HG03060 (cell line): ENCODE results near the gene TMEM38B.

Experiments used
- ATAC-seq: cut with Tn5 transposase; IDR thresholded peaks from one replicate; pipeline ENCODE4 v1.9.1; 2021; ENCODE audit warnings: low read depth, moderate number of reproducible peaks; ENCODE audit not compliant: unreplicated experiment

TMEM38B gene

GRCh38 chr9:105694190-105694847, at the start of gene TMEM38B:
TMEM38B (plus strand) TSS chr9:105694541; CDS start chr9:105694661, 120 bp downstream.
- ATAC-seq: peak; percentile 29

GRCh38 chr9:105646879-105647594, 47.3 kb upstream of the TMEM38B start:
- ATAC-seq: no peak

- ATAC-seq: no peak
Observed at GRCh38 chr9:105647595-105648349, 46.6 kb upstream of the TMEM38B start.

- no peak for ATAC-seq
Observed at GRCh38 chr9:105651806-105652205, 42.5 kb upstream of the TMEM38B start.

GRCh38 chr9:105656131-105656921, 38.0 kb upstream of the TMEM38B start:
- ATAC-seq: no peak

- no peak for ATAC-seq
Observed at GRCh38 chr9:105658351-105658750, 36.0 kb upstream of the TMEM38B start.

GRCh38 chr9:105661011-105661410, 33.3 kb upstream of the TMEM38B start:
- no peak for ATAC-seq

- peak; percentile 84 for ATAC-seq
Observed at GRCh38 chr9:105662184-105663104, 31.9 kb upstream of the TMEM38B start, which contains the start of gene TAL2. TAL2 (plus strand) TSS chr9:105662457; CDS start chr9:105662497, 40 bp downstream.

- no peak for ATAC-seq
Observed at GRCh38 chr9:105663914-105664313, 30.4 kb upstream of the TMEM38B start.

GRCh38 chr9:105667867-105668266, 26.5 kb upstream of the TMEM38B start:
- ATAC-seq: no peak

- no peak for ATAC-seq
Observed at GRCh38 chr9:105670315-105670714, 24.0 kb upstream of the TMEM38B start.

- no peak for ATAC-seq
Observed at GRCh38 chr9:105670775-105671174, 23.6 kb upstream of the TMEM38B start.

- no peak for ATAC-seq
Observed at GRCh38 chr9:105672711-105673234, 21.6 kb upstream of the TMEM38B start.

- no peak for ATAC-seq
Observed at GRCh38 chr9:105673850-105674387, 20.4 kb upstream of the TMEM38B start.

GRCh38 chr9:105676351-105676923, 17.9 kb upstream of the TMEM38B start:
- ATAC-seq: no peak

- no peak for ATAC-seq
Observed at GRCh38 chr9:105678163-105678562, 16.2 kb upstream of the TMEM38B start.

GRCh38 chr9:105678781-105679180, 15.6 kb upstream of the TMEM38B start:
- ATAC-seq: no peak

- ATAC-seq: no peak
Observed at GRCh38 chr9:105679257-105680022, 14.9 kb upstream of the TMEM38B start.
